GM18520 (cell line): ENCODE data around the gene BRSK2.

Source experiments
- ATAC-seq: cut with Tn5 transposase; IDR thresholded peaks from one replicate; pipeline ENCODE4 v1.9.1; 2021; ENCODE audit not compliant: unreplicated experiment

BRSK2 gene

DNA sequence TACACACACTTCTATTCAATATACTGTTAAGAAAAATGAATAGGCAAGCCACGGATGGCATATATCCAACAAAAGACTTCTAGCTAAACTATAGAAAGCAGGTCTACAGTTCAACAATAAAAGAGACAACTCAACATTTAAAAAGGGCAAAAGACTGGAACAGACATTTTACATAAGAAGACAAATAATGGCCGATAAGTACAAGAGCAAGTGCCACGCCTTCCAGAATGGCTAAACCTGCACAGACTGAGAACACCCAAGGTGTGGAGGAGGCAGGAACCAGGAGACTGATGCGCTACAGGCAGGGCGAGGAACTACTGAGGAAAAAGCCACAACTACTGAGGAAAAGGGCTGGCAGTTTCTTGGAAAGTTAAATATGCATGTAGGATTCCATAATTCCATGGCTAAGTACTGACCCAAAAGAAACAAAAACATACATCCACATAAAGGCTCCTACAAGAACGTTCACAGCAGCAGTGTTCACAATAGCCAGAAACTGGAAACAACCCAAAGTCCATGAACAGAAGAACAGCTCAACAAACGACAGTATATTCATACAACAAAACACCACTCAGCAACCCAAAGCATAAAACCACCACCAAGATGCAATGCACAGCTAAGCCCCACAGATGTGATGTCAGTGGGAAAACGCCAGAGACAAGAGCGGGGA is 106.5 kb downstream of the BRSK2 start:
- ATAC-seq, result no peak

- no peak for ATAC-seq
These were observed 107.0 kb downstream of the BRSK2 start for GRCh38 chr11:1496761-1497095.

DNA sequence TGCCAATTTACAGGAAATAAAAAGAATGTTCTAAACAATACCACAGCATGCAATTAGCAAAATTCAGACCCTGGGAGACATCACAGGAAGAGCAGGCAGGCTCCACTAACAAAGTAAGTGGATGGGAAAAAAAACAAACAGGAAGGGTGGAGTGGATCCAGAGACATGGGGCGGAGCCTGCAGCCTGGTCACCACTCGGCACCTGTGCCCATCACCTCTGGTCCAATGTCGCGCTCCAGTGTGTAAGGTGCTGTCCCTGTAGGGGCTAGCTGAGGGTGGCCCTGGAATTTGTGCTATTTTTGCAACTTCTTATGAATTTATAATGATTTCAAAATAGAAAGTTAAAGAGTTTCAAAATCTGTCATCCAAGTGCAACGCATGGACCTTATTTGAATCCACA is 107.9 kb downstream of the BRSK2 start:
- ATAC-seq, result no peak

DNA sequence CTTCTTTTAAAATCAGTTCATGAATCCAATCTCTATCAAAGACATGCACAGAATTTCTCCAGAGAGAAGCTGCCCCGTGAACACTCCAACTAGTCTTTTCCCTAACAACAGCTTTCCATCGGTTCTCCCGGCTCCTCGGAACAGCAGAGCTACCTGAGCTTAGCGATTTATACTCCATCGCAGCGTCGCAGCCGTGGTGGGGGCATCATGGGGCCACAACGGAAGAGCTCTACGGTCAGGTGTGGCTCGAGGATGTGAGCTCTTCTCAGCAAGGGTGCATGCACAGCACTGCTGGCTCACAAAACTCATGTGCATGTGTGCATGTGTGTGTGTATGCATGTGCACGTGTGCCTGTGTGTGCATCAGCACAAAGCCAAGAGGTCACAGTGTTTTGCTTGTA is 108.5 kb downstream of the BRSK2 start:
- ATAC-seq, result no peak

DNA sequence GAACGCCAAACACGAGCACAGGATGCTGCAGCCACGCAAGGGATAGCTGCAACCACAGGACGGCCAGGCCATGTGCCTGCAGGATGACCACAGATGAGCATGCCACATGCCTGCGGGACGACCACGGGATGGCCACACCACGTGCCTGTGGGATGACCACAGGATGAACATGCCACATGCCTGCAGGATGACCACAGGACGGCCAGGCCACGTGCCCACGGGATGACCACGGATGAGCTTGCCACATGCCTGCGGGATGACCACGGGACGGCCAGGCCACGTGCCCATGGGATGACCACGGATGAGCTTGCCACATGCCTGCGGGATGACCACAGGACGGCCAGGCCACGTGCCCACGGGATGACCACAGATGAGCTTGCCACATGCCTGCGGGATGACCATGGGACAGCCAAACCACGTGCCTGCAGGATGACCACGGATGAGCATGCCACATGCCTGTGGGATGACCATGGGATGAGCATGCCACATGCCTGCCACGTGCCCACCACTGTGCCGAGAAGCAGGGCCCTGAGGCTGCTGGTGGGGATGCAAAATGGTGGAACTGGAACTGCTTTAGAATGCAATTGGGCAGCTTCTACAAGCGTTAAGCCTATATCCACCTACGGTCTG is 109.6 kb downstream of the BRSK2 start:
- ATAC-seq, result no peak

DNA sequence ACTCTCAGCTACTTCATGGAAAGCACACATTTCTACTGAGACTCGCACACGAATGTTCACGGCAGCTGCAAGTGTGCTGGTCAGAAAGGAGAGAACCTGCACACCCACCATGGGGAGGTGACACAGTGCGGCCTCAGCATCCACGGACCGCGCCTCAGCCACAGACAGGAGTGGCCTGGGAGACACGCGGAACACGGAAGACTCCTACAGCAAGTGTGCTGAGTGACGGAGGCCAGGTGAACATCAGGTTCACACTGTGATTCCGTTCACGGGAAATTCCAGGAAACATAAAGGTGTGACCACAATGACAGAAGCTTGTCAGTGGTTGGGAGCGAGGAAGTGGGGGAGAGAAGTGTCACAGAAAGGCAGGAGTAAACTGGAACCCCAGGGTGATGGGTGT is 110.2 kb downstream of the BRSK2 start:
- no peak for ATAC-seq

GRCh38 chr11:1500466-1501420 is 111.0 kb downstream of the BRSK2 start:
- no peak for ATAC-seq

DNA sequence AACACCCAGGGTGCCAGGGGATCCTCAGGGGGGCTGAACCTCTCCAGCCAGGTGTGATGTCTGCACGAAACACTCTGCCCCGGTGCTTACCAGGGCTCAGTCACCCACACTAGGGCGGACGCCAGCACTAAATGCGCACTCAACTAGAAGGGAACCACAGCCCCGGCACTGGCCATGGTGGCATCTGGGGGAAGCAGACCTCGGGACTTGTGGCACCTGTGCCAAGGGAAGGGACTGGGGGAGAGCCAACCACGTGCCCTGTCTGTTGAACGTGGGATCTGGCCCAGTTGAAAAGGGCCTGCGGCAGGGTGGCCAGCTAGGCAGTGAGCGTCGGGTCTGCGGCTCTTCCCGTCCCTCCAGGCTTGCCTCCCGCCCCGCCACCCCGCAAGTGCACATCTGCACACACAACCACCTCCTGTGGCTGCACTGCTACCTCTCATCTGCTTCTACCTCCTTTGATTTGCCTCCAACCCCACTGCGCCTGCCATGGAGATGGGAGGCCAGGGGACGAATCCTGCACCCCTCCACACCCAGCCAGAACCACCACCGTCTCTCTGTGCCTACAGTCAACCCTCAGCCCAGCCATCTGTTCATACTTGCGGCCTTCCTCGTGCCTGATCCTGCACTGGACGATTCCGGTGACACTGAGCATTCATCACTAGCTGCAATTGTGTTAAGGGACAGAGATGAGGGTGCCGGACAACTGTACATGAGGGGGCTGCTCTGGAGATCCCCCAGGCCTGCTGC is 111.9 kb downstream of the BRSK2 start:
- ATAC-seq, result no peak

DNA sequence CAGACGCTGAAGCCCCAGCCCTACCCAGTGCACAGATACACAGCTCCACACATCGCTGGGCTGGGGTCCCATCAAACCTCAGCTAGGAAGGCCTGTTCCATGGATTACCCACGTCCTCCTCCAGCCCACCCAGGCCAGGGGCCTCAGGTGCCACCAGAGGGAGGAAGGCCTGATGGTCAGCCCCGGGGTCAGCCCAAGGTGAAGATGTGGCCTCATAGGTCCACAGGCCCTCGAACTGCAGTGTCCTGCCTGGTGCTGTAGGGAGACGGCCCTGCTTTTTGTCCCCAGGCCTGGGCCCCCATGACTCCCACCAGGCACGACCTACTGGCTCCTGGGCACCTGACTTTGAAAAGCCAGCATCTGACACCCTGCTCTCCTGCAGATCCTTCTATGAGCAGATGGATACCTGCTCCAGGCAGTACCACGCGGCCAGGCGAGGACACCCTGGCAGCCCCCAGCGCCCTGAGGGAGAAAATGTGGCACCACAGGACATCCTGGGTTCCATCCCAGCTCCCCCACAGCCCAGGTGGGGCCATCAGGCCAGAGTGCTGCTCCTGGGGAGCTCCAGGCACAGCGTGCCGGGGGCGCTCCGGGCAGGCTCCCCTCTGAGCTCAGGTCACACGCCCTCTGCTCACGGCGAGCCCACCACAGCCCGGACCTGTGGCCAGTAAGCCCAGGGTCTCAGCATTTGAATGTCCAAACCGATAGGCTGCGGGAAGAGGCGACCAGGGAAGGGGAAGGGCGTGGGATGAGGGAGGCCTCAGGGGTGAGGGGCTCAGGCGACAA is 112.6 kb downstream of the BRSK2 start:
- no peak for ATAC-seq

GRCh38 chr11:1502954-1503707 is 113.4 kb downstream of the BRSK2 start:
- ATAC-seq, result no peak

GRCh38 chr11:1503708-1504104 is 114.0 kb downstream of the BRSK2 start:
- no peak for ATAC-seq

GRCh38 chr11:1504138-1504537 is 114.4 kb downstream of the BRSK2 start:
- ATAC-seq, result no peak

GRCh38 chr11:1504581-1505290 is 115.0 kb downstream of the BRSK2 start:
- no peak for ATAC-seq

GRCh38 chr11:1505480-1505879 is 115.7 kb downstream of the BRSK2 start:
- ATAC-seq, result no peak

DNA sequence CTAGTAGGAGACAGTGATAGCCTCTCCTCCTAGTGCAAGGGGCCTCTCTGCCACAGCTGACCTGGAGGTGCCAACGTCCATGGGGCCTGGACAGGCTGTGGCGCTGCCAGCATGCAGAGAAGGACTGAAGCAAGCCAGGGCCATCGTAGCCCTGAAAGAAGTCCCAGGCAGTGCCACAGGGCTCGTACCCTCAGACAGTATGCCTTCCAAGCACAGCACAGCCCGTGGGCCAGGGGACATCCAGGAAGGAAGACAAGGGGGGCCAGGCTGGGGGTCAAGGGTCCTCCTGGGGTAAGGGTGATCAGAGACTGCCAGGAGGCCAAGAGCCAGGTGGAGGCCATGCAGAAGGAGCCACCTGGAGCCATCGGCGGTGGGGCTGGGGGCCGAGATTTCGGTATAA is 117.2 kb downstream of the BRSK2 start:
- ATAC-seq, result no peak

DNA sequence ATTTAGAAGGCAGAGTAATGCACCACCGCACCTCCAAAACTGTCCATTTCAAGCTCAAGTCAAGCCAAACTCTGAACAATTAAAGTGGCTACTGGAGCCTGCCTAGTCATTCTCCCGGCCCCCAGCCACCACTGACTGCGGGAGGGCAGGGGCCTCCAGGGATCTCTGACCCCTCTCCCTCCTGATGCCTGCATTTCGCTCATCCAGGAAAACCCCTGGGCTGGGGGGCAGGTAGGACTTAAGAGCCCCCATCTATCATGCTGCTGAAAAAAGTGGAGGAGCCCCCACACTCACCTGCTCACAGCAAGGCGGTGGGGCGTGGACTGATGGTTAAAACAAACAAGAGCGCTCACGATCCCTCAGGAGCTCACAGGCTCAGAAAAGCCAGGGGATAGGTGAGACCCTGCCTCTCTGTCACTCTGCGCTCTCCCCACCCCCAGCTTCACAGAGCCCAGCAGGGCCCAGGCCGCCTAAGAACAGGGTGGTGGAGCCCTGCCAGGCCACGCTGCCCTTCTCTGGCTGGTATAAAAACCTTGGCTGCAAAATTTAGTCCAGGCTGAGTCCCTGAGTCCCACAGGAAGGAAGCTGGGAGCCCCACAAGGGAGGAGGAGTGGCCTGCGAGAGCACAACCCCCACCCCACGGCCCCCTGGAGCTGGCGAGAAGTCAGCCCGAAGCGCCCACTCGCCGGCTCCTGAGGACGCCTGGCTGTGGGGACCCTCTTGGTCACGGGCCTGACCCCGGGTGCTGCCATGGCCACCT is 117.8 kb downstream of the BRSK2 start:
- no peak for ATAC-seq

- ATAC-seq, result no peak
These were observed 118.8 kb downstream of the BRSK2 start for GRCh38 chr11:1508491-1508891.

- ATAC-seq, result no peak
These were observed 119.3 kb downstream of the BRSK2 start for GRCh38 chr11:1508986-1509385.
